Activated CD8-positive, alpha-beta T cell treated with anti-CD3 and anti-CD28 coated beads for 36 hours (primary cell): ENCODE results near the gene RBSN. TPM values are rescaled to one million over a fixed set of nuclear protein-coding genes. Genes with fewer than 3 reads are reported as not detected.
"Not testable (repeated sequence)": the region's sequence is repeated elsewhere in the genome, so short reads cannot be mapped to it uniquely, and the experiment has no call there.

Experiments used
- ATAC-seq: fragments of 200-7000 bp; cut with Tn5 transposase; one replicate; pipeline ENCODE4 v1.10.0; 2021; ENCODE audit warnings: mild to moderate bottlenecking, moderate library complexity
- CTCF ChIA-PET: fragments of 350-600 bp; sonication (Branson Sonifier 250); formaldehyde crosslinking; loops from one replicate; lab custom pipeline; 2021; ENCODE audit warnings: antibody characterized with exemption; lab: Charles Lee
- POLR2A ChIA-PET: fragments of 350-600 bp; sonication (Branson Sonifier 250); formaldehyde crosslinking; loops from one replicate; lab custom pipeline; 2021; ENCODE audit warnings: antibody characterized with exemption; lab: Charles Lee
- DNase-seq: peaks from one replicate; pipeline ENCODE4 v3.0.0-alpha.2; 2020
- H3K27ac Mint-ChIP-seq: one replicate; pipeline ENCODE4 v1.8.0; 2021; ENCODE audit warnings: mild to moderate bottlenecking, mixed read lengths
- H3K27me3 Mint-ChIP-seq: one replicate; pipeline ENCODE4 v1.8.0; 2021; ENCODE audit warnings: mixed read lengths
- H3K36me3 Mint-ChIP-seq: one replicate; pipeline ENCODE4 v1.8.0; 2021; ENCODE audit warnings: low read depth, mixed read lengths
- H3K4me1 Mint-ChIP-seq: one replicate; pipeline ENCODE4 v1.8.0; 2021; ENCODE audit warnings: low read depth, mixed read lengths
- H3K4me3 Mint-ChIP-seq: one replicate; pipeline ENCODE4 v1.8.0; 2021; ENCODE audit warnings: mild to moderate bottlenecking, moderate library complexity, mixed read lengths
- H3K9me3 Mint-ChIP-seq: one replicate; pipeline ENCODE4 v1.8.0; 2021; ENCODE audit warnings: mixed read lengths
- CTCF ChIP-seq: fragments of 200-600 bp; IDR thresholded peaks from one replicate; pipeline ENCODE4 v1.8.0; 2022; ENCODE audit warnings: antibody characterized with exemption, mild to moderate bottlenecking
- intact Hi-C: fragments of 100-400 bp; cut with micrococcal nuclease; formaldehyde crosslinking; loops from one replicate; pipeline ENCODE4 v1.10.0; 2022
- total RNA-seq, 2 experiments: library from RNA; stranded (reverse); gene quantifications; one replicate each; pipeline ENCODE4 v1.2.3, GENCODE V29; 2021

RBSN gene
- 10 to 100 TPM; 11.3 to 11.8 TPM for total RNA-seq

- TF ChIP-seq CTCF, result no peak
- peak within 1 kb of the TSS; percentile 90 for H3K4me3 Mint-ChIP-seq
- peak; percentile 90 for ATAC-seq
- peak; percentile 98 for DNase-seq
- H3K27me3 Mint-ChIP-seq, result peaks cover 2% of the 10 kb centered on the region
- POLR2A ChIA-PET, result interaction anchor here (0.7 to 3.6 kb wide), 15 partner anchors 10 to 1565 kb away, joined by 3 to 40 read pairs (median 3); partner anchors contain the start of genes CAPN7 and MRPS25
- H3K9me3 Mint-ChIP-seq, result no peaks in the 10 kb centered on the region
- peaks cover 12% of the 10 kb centered on the region for H3K36me3 Mint-ChIP-seq
- intact Hi-C loops, result loop anchor here (2.0 kb wide), 1 partner anchor 44 kb away; no protein-coding TSS in a partner anchor
- H3K27ac Mint-ChIP-seq, result peak within 1 kb of the TSS; percentile 96
- H3K4me1 Mint-ChIP-seq, result peaks cover 16% of the 10 kb centered on the region
- CTCF ChIA-PET, result interaction anchor here (0.6 to 2.0 kb wide), 9 partner anchors 9 to 144 kb away, joined by 3 to 8 read pairs (median 4); no protein-coding TSS in a partner anchor
Measured at GRCh38 chr3:15098503-15099363, at the start of gene RBSN. Gene RBSN (minus strand): TSS chr3:15099148. CDS start chr3:15096120, 3,028 bp downstream.

- Mint-ChIP-seq H3K27ac (no peak overlapping the region), H3K36me3 (no peaks in the 10 kb centered on the region), H3K9me3 (no peaks in the 10 kb centered on the region), H3K27me3 (peaks cover 15% of the 10 kb centered on the region), H3K4me1 (no peaks in the 10 kb centered on the region), H3K4me3 (no peak overlapping the region)
- ChIA-PET CTCF (interaction anchor here (1.2 kb wide), 1 partner anchor 10 kb away, joined by 3 read pairs; no protein-coding TSS in a partner anchor), POLR2A (interaction anchor here (1.4 kb wide), 1 partner anchor 28 kb away, joined by 3 read pairs; no protein-coding TSS in a partner anchor)
- intact Hi-C loops, result no loop called here
- DNase-seq (peak; percentile 4), ATAC-seq (peak; percentile 39)
- no peak for TF ChIP-seq CTCF
Measured at GRCh38 chr3:15148614-15149013, 49.7 kb upstream of the RBSN start.

- H3K27ac Mint-ChIP-seq, H3K36me3 Mint-ChIP-seq, POLR2A ChIA-PET, CTCF ChIA-PET, ATAC-seq, H3K9me3 Mint-ChIP-seq, H3K4me3 Mint-ChIP-seq, intact Hi-C loops, H3K27me3 Mint-ChIP-seq, DNase-seq, H3K4me1 Mint-ChIP-seq: not testable (repeated sequence)
Measured at GRCh38 chr3:15136885-15137284, 37.9 kb upstream of the RBSN start.

GRCh38 chr3:15134968-15135367, 36.0 kb upstream of the RBSN start:
- DNase-seq, CTCF ChIA-PET, H3K4me3 Mint-ChIP-seq, ATAC-seq, H3K4me1 Mint-ChIP-seq, H3K36me3 Mint-ChIP-seq, intact Hi-C loops, H3K27ac Mint-ChIP-seq, H3K27me3 Mint-ChIP-seq, POLR2A ChIA-PET, H3K9me3 Mint-ChIP-seq: not testable (repeated sequence)

- CTCF ChIA-PET, result interaction anchor here (0.9 kb wide), 1 partner anchor 20 kb away, joined by 3 read pairs; no protein-coding TSS in a partner anchor
- POLR2A ChIA-PET, H3K9me3 Mint-ChIP-seq, H3K27ac Mint-ChIP-seq, intact Hi-C loops, ATAC-seq, H3K4me1 Mint-ChIP-seq, H3K27me3 Mint-ChIP-seq, H3K36me3 Mint-ChIP-seq, H3K4me3 Mint-ChIP-seq, DNase-seq: not testable (repeated sequence)
Measured at GRCh38 chr3:15128403-15128802, 29.5 kb upstream of the RBSN start.

GRCh38 chr3:15126975-15127374, 28.0 kb upstream of the RBSN start:
- H3K9me3 Mint-ChIP-seq, H3K36me3 Mint-ChIP-seq, H3K4me3 Mint-ChIP-seq, DNase-seq, H3K27me3 Mint-ChIP-seq, POLR2A ChIA-PET, H3K27ac Mint-ChIP-seq, intact Hi-C loops, ATAC-seq, CTCF ChIA-PET, H3K4me1 Mint-ChIP-seq: not testable (repeated sequence)
